Measurements from ENCODE around the gene DIS3L2. TPM values are rescaled to one million over a fixed set of nuclear protein-coding genes. Genes with fewer than 3 reads are reported as not detected.
"Not testable (repeated sequence)": the region's sequence is repeated elsewhere in the genome, so short reads cannot be mapped to it uniquely, and the experiment has no call there.

DIS3L2 gene
- total RNA-seq, 2 experiments from 2014 or later: 40.2 to 43.4 TPM

- ChIA-PET POLR2A (no interaction called here), CTCF (no interaction called here)
- Mint-ChIP-seq H3K9me3 (peaks cover 5% of the 10 kb centered on the region), H3K36me3 (ENCODE audit: low read depth) (peaks cover 15% of the 10 kb centered on the region), H3K27ac (no peak overlapping the region), H3K4me3 (no peak overlapping the region), H3K4me1 (peaks cover 6% of the 10 kb centered on the region), H3K27me3 (no peaks in the 10 kb centered on the region)
- DNase-seq: no peak
These were observed 140.9 kb downstream of the DIS3L2 start for GRCh38 chr2:232102380-232102779.

GRCh38 chr2:232103140-232103737, 141.7 kb downstream of the DIS3L2 start:
- Mint-ChIP-seq H3K27ac (no peak overlapping the region), H3K36me3 (ENCODE audit: low read depth) (peaks cover 9% of the 10 kb centered on the region), H3K4me1 (no peaks in the 10 kb centered on the region), H3K4me3 (no peak overlapping the region), H3K9me3 (no peaks in the 10 kb centered on the region), H3K27me3 (no peaks in the 10 kb centered on the region)
- ChIA-PET CTCF (no interaction called here), POLR2A (no interaction called here)
- DNase-seq: no peak

- no peak overlapping the region for H3K4me3 Mint-ChIP-seq
- no peak for DNase-seq
These were observed 142.6 kb downstream of the DIS3L2 start for GRCh38 chr2:232104076-232104646.

GRCh38 chr2:232111551-232111950, 150.0 kb downstream of the DIS3L2 start:
- Mint-ChIP-seq H3K4me1 (peaks cover 17% of the 10 kb centered on the region), H3K4me3 (no peak overlapping the region), H3K9me3 (no peaks in the 10 kb centered on the region), H3K27me3 (no peaks in the 10 kb centered on the region), H3K36me3 (ENCODE audit: low read depth) (no peaks in the 10 kb centered on the region), H3K27ac (no peak overlapping the region)
- ChIA-PET CTCF (interaction anchor here (0.5 to 1.4 kb wide), 3 partner anchors 14 to 137 kb away, joined by 3 read pairs; no protein-coding TSS in a partner anchor), POLR2A (no interaction called here)
- no peak for DNase-seq

More at GRCh38 chr2:232104076-232104646, 142.6 kb downstream of the DIS3L2 start:
- ChIA-PET CTCF (interaction anchor here (0.6 to 0.7 kb wide), 2 partner anchors 11 to 95 kb away, joined by 3 to 4 read pairs; no protein-coding TSS in a partner anchor), POLR2A (no interaction called here)
- H3K4me1 Mint-ChIP-seq: no peaks in the 10 kb centered on the region
- no peaks in the 10 kb centered on the region for H3K27me3 Mint-ChIP-seq
- H3K27ac Mint-ChIP-seq: no peak overlapping the region
- no peaks in the 10 kb centered on the region for H3K9me3 Mint-ChIP-seq
- peaks cover 7% of the 10 kb centered on the region for H3K36me3 Mint-ChIP-seq (ENCODE audit: low read depth)

GRCh38 chr2:232113821-232114220, 152.3 kb downstream of the DIS3L2 start:
- Mint-ChIP-seq H3K9me3 (no peaks in the 10 kb centered on the region), H3K27me3 (no peaks in the 10 kb centered on the region), H3K4me1 (peaks cover 17% of the 10 kb centered on the region), H3K36me3 (ENCODE audit: low read depth) (no peaks in the 10 kb centered on the region), H3K4me3 (no peak overlapping the region), H3K27ac (no peak overlapping the region)
- ChIA-PET POLR2A (no interaction called here), CTCF (interaction anchor here (0.8 kb wide), 1 partner anchor 22 kb away, joined by 3 read pairs; no protein-coding TSS in a partner anchor)
- DNase-seq: no peak

GRCh38 chr2:232115728-232116361, 154.3 kb downstream of the DIS3L2 start:
- H3K9me3 Mint-ChIP-seq; H3K4me3 Mint-ChIP-seq; DNase-seq; H3K27ac Mint-ChIP-seq; H3K27me3 Mint-ChIP-seq; H3K36me3 Mint-ChIP-seq (ENCODE audit: low read depth); POLR2A ChIA-PET: not testable (repeated sequence)
- CTCF ChIA-PET: interaction anchor here (1.3 kb wide), 1 partner anchor 12 kb away, joined by 4 read pairs; no protein-coding TSS in a partner anchor
- peaks cover 17% of the 10 kb centered on the region for H3K4me1 Mint-ChIP-seq

- ChIA-PET CTCF (interaction anchor here (0.6 kb wide), 1 partner anchor 688 kb away, joined by 3 read pairs; no protein-coding TSS in a partner anchor), POLR2A (no interaction called here)
- Mint-ChIP-seq H3K27ac (no peak overlapping the region), H3K4me1 (peaks cover 17% of the 10 kb centered on the region), H3K9me3 (no peaks in the 10 kb centered on the region), H3K36me3 (ENCODE audit: low read depth) (no peaks in the 10 kb centered on the region), H3K4me3 (no peak overlapping the region), H3K27me3 (no peaks in the 10 kb centered on the region)
- no peak for DNase-seq
These were observed 155.3 kb downstream of the DIS3L2 start for GRCh38 chr2:232116852-232117251.

GRCh38 chr2:232117413-232117812, 155.9 kb downstream of the DIS3L2 start:
- H3K9me3 Mint-ChIP-seq: no peaks in the 10 kb centered on the region
- POLR2A ChIA-PET: no interaction called here
- H3K4me3 Mint-ChIP-seq: no peak overlapping the region
- no peaks in the 10 kb centered on the region for H3K27me3 Mint-ChIP-seq
- H3K36me3 Mint-ChIP-seq (ENCODE audit: low read depth): no peaks in the 10 kb centered on the region
- DNase-seq: no peak
- H3K4me1 Mint-ChIP-seq: peaks cover 17% of the 10 kb centered on the region
- CTCF ChIA-PET: no interaction called here
- no peak overlapping the region for H3K27ac Mint-ChIP-seq

GRCh38 chr2:232120911-232121310, 159.4 kb downstream of the DIS3L2 start:
- DNase-seq: no peak
- H3K27me3 Mint-ChIP-seq: no peaks in the 10 kb centered on the region
- no peaks in the 10 kb centered on the region for H3K9me3 Mint-ChIP-seq
- ChIA-PET CTCF (no interaction called here), POLR2A (no interaction called here)
- no peak overlapping the region for H3K4me3 Mint-ChIP-seq
- H3K27ac Mint-ChIP-seq: no peak overlapping the region
- peaks cover 4% of the 10 kb centered on the region for H3K4me1 Mint-ChIP-seq
- peaks cover 2% of the 10 kb centered on the region for H3K36me3 Mint-ChIP-seq (ENCODE audit: low read depth)

- ChIA-PET POLR2A (no interaction called here), CTCF (no interaction called here)
- Mint-ChIP-seq H3K27ac (no peak overlapping the region), H3K9me3 (no peaks in the 10 kb centered on the region), H3K27me3 (no peaks in the 10 kb centered on the region), H3K4me1 (peaks cover 4% of the 10 kb centered on the region), H3K36me3 (ENCODE audit: low read depth) (peaks cover 2% of the 10 kb centered on the region), H3K4me3 (no peak overlapping the region)
- no peak for DNase-seq
These were observed 162.8 kb downstream of the DIS3L2 start for GRCh38 chr2:232124309-232124708.

GRCh38 chr2:232126301-232127099, 165.0 kb downstream of the DIS3L2 start:
- POLR2A ChIA-PET: no interaction called here
- Mint-ChIP-seq H3K9me3 (no peaks in the 10 kb centered on the region), H3K36me3 (ENCODE audit: low read depth) (peaks cover 6% of the 10 kb centered on the region), H3K4me3 (no peak overlapping the region), H3K27ac (no peak overlapping the region), H3K4me1 (peaks cover 4% of the 10 kb centered on the region), H3K27me3 (no peaks in the 10 kb centered on the region)
- CTCF ChIA-PET: interaction anchor here (1.1 to 2.1 kb wide), 3 partner anchors 14 to 29 kb away, joined by 3 to 6 read pairs (median 4); no protein-coding TSS in a partner anchor
- DNase-seq: no peak

GRCh38 chr2:232129483-232129882, 168.0 kb downstream of the DIS3L2 start:
- H3K27me3 Mint-ChIP-seq: no peaks in the 10 kb centered on the region
- peaks cover 11% of the 10 kb centered on the region for H3K36me3 Mint-ChIP-seq (ENCODE audit: low read depth)
- CTCF ChIA-PET: no interaction called here
- POLR2A ChIA-PET: no interaction called here
- no peaks in the 10 kb centered on the region for H3K4me1 Mint-ChIP-seq
- DNase-seq: no peak
- no peaks in the 10 kb centered on the region for H3K9me3 Mint-ChIP-seq
- no peak overlapping the region for H3K4me3 Mint-ChIP-seq
- H3K27ac Mint-ChIP-seq: no peak overlapping the region

GRCh38 chr2:232132181-232132580, 170.7 kb downstream of the DIS3L2 start:
- no peak overlapping the region for H3K27ac Mint-ChIP-seq

More at GRCh38 chr2:232132181-232132580, 170.7 kb downstream of the DIS3L2 start:
- CTCF ChIA-PET: no interaction called here
- no peak for DNase-seq
- Mint-ChIP-seq H3K36me3 (ENCODE audit: low read depth) (peaks cover 9% of the 10 kb centered on the region), H3K4me3 (no peak overlapping the region), H3K4me1 (no peaks in the 10 kb centered on the region), H3K9me3 (no peaks in the 10 kb centered on the region), H3K27me3 (no peaks in the 10 kb centered on the region)
- POLR2A ChIA-PET: no interaction called here

Data from activated CD4-positive, alpha-beta T cell treated with anti-CD3 and anti-CD28 coated beads, Interleukin-2, amount 10 ng/mL, durations not matched to agents 7 days and 5 days (primary cell).